Measurements from ENCODE around the gene TMEM63B. TPM values are rescaled to one million over a fixed set of nuclear protein-coding genes. Genes with fewer than 3 reads are reported as not detected.
"Not testable (repeated sequence)": the region's sequence is repeated elsewhere in the genome, so short reads cannot be mapped to it uniquely, and the experiment has no call there.

The TMEM63B gene
- polyA plus RNA-seq (2012; ENCODE audit: insufficient read depth, insufficient read length) = 20.2 TPM

GRCh38 chr6:44127186-44128019 is at the start of gene TMEM63B, which contains the start of gene MRPL14:
TSS of gene TMEM63B (plus strand) at chr6:44127554. CDS start at chr6:44134585, 7,031 bp downstream.
TSS of gene MRPL14 (minus strand) at chr6:44127452. CDS start at chr6:44116611, 10,841 bp downstream.
- DNase-seq (ENCODE audit: low read depth, low spot score) = peak; percentile 80

DNA sequence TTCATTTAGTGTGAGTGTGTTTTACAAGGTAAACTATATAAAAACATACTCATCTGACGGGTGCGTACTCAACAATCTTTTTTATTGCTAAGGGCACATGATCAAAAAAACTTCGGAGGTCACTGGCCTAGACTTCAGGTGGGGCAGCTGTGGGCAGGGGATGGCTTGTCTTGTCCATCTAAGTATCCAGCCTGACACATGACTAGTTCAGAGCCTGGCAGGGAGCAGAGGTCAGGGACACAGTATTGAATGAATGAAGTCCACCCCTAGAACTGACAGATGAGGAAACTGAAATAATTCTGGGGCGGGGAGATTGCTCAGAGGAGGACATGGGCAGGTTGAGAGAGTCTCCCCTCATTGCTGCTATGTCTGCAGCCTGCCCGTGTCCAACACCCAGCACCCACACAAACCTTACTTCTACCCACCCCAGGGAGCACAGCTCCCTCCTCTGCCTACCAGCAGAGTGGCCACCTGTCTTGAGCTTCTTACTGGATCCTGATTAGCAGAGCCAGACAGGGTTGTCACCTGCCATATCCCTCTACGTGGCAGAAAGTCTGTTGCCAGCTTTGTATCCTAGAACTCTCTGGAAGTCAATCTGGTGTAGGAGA is 49.0 kb upstream of the TMEM63B start:
- H3K4me3 ChIP-seq (ENCODE audit: low read length) = no peak overlapping the region
- no peak for DNase-seq (ENCODE audit: low read depth, low spot score)

More at GRCh38 chr6:44127186-44128019, at the start of gene TMEM63B, which contains the start of gene MRPL14:
- peak within 1 kb of the TSS; percentile 89 for H3K4me3 ChIP-seq (ENCODE audit: low read length)

DNA sequence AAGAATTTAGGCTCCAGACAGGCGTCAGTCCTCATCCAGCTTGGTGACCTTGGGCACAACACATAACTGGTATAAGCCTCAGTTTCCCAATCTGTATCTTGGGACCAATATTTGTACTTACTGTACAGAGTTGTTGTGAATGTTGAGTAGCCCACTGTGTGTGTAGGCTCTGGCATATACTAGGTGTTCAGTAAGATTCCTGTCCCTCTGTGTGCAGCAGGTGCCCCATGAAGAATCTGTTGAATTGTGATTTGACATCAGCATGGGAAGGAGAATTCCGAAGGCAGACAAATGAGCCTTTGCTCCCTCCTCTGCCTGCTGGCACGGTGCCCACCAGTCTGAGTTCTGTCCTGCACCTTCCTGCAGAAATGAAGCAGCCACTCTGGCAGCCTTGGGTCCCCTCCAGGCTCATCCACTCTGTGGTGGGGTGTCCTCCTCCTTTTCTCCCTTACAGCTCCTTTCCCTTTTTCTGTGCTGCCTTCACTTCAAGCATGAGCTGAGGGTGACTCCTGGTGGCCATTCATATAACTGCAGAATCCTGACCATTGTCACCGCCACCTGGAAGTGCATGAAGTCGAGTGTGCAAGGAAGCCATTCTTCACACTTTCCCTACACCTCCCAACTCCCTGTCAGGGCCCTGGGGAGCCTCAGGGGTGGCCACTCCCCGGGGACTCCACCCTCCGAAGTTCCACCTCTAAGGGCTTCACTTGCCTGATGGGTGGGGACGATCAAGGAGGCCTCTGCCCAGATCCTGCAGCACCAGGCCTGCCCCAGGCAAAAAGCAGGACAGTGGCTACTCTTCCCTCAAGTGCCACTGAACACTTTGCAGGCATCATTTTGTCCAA is 48.3 kb upstream of the TMEM63B start:
- no peak overlapping the region for H3K4me3 ChIP-seq (ENCODE audit: low read length)

DNA sequence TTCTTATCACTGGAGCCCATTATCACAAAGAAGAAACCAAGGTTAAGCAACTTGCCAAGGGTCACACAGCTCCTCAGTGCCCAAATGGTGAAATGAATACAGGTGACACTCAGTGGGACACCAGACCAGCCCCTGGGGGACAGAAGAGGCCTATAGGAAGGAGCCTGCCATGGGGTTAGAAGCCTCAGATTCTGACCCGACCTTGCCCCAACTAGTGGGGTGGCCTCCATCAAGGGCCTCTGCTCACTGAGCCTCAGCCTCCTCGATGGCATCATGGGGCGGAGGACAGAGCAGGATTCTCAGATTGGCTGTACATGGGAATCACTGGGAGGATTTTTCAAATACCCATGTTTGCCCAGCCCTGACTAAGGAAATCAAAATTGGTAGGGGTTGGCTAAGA is 47.7 kb upstream of the TMEM63B start:
- no peak for DNase-seq (ENCODE audit: low read depth, low spot score)
- H3K4me3 ChIP-seq (ENCODE audit: low read length) = no peak overlapping the region

More for the DNA sequence above, 48.3 kb upstream of the TMEM63B start:
- peak; percentile 71 for DNase-seq (ENCODE audit: low read depth, low spot score)

DNA sequence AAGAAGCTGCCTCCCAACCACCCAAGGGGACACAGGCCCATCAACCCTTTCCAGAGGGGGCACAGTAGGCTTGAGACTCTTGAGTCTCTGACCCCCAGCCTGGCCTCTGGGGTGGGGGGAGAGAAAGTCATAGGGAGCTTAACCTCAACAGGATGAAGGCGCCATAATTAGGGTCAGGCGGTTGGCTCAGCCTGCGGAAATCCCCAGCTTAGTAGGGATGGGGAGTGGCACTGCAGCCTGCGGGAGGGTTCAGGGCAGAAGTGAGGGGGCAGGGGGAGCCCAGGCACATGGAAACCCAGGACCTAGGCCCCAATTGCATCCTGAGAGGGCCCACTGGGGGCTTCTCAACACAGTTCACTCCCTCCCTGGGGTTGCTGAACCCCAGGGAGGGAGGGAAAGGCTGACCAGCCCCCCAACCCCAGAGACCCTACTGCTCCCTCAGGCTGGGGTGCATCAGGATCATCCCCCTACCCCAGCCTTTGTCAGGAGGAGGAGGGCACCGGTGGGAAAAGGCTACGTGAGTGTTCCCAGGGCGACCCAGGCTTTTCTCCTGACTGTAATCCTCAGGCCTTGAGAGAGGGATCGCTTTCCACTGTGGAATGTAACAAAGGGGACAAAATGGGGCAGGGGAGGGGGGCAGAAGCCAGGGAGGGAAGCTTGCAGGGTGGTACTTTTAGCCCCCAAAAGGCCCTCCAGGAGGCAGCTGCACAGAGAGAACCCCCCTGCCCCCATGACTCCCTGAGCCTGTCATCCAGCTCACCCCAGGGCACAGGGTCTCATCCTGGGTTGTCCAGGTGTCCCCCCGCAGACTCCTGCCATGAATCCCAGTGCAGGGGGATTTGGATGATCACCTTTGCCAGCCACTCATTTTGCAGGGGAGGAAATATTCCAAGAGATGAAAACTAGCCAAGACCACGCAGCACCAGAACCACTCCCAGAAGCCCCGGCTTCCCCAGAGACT is 46.5 kb upstream of the TMEM63B start:
- DNase-seq (ENCODE audit: low read depth, low spot score) = no peak
- no peak overlapping the region for H3K4me3 ChIP-seq (ENCODE audit: low read length)

DNA sequence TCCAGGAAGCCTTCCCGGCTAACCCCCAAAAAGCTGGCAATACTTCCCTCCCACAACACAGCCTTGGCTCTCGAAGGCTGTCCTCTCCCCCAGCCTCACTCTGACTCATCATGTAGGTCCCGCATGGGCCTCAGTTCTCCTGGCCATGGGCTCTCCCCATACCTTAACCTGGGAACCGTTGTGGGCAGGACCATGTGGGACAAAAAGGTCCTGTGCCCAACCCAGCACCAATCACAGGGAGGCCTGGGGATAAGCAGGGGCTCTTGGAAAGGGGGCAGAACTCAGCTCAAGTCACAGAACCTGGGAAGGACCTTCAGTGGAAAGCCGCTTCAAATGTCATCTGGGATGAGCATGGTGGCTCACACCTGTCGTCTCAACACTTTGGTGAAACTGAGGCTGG is 45.6 kb upstream of the TMEM63B start:
- no peak overlapping the region for H3K4me3 ChIP-seq (ENCODE audit: low read length)
- DNase-seq (ENCODE audit: low read depth, low spot score) = no peak

DNA sequence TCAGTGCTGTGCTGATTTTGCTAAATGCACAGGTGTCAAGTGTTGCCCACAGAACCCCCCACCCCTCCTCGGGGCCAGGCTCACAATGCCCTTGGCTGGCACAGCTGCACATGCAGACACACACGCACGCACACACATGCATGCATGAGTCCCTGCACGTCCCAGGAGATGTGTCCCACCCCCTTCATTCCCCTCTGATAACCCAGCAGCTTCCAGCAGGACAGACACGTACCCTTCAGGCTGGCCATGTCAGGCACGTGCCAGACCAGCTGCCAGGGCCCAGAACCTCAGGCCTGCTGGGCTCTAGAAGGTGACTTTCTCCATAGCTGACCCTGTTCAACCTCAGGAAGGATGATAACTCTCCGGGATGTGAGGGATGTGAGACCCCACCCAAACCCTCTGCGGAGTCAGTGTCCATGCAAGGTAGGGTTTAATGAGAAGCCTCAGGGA is 44.5 kb upstream of the TMEM63B start:
- no peak overlapping the region for H3K4me3 ChIP-seq (ENCODE audit: low read length)
- DNase-seq (ENCODE audit: low read depth, low spot score) = no peak

GRCh38 chr6:44084231-44085014 is 42.9 kb upstream of the TMEM63B start:
- H3K4me3 ChIP-seq (ENCODE audit: low read length) = no peak overlapping the region
- no peak for DNase-seq (ENCODE audit: low read depth, low spot score)

- no peak for DNase-seq (ENCODE audit: low read depth, low spot score)
- H3K4me3 ChIP-seq (ENCODE audit: low read length) = no peak overlapping the region
These were observed 42.1 kb upstream of the TMEM63B start for GRCh38 chr6:44085219-44085618.

DNA sequence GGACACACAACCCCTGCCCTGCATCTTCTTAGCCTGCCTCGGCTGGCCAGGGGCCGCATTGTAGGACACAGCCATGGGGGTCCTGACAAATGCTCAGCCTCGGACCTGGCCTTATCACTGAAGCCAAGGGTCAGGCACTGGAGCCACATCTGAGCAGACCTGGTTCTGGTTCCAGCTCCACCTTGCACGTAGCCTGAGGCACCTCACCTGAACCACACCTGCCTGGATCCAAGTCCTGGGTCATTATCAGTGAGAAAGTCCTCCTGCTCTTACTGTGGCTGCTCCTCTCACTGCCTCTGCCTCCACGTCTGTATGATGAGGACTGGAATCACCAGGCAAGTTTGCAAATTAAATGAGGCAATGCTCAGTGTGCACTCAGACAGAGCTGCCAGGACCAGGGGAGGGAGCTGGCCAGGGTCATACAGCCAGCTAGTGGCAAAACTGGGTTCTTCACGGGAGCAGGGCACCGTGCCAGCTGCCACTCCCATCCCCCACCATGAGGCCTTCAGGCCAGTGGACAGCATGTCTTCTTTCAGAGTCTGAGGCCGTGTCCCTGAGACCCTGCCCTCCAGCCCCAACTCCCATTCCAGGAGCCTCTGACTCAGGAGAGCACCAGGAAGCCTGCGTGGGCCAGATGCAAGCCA is 40.3 kb upstream of the TMEM63B start:
- H3K4me3 ChIP-seq (ENCODE audit: low read length) = no peak overlapping the region
- no peak for DNase-seq (ENCODE audit: low read depth, low spot score)

DNA sequence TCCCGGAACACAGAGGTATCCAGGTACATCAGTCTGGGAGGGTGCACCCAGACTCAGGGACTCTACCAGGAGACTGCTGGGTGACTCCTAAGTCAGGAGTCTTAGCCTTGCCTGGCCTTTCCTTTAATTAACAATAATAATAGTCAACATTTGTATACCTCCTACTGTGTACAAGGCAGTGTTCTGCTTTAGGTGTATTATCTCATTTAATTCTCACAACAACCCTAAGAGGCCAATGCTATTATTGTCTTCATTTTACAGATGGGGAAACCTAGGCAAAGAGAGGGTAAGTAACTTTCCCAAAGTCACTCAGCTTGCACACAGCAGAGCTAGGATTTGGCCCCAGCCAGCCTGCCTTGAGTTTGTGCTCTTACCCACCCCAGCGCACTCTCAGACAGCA is 39.7 kb upstream of the TMEM63B start:
- DNase-seq (ENCODE audit: low read depth, low spot score) = no peak
- no peak overlapping the region for H3K4me3 ChIP-seq (ENCODE audit: low read length)

GRCh38 chr6:44088827-44089590 is 38.3 kb upstream of the TMEM63B start:
- H3K4me3 ChIP-seq (ENCODE audit: low read length) = no peak overlapping the region
- DNase-seq (ENCODE audit: low read depth, low spot score) = no peak

DNA sequence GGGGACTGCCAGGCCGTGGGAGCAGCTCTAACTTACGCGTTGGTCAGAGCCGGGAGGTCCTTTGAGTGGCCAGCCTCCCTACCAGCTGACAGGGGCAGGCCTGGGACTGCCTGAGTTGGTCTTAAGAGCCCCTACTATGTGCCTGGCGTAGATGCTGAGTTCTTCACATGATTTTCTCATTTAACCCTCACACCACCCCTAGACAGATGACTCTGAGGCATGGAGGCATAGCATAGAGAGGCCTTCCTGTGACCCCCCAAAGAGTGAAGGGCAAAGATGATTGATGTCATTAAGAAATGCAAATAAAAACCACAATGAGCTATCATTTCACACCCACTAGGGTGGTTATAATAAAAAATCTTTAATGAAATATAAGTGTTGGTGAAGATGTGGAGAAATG is 36.9 kb upstream of the TMEM63B start:
- DNase-seq (ENCODE audit: low read depth, low spot score) = no peak
- H3K4me3 ChIP-seq (ENCODE audit: low read length) = no peak overlapping the region

GRCh38 chr6:44091356-44091755 is 36.0 kb upstream of the TMEM63B start:
- DNase-seq (ENCODE audit: low read depth, low spot score); H3K4me3 ChIP-seq (ENCODE audit: low read length): not testable (repeated sequence)

DNA sequence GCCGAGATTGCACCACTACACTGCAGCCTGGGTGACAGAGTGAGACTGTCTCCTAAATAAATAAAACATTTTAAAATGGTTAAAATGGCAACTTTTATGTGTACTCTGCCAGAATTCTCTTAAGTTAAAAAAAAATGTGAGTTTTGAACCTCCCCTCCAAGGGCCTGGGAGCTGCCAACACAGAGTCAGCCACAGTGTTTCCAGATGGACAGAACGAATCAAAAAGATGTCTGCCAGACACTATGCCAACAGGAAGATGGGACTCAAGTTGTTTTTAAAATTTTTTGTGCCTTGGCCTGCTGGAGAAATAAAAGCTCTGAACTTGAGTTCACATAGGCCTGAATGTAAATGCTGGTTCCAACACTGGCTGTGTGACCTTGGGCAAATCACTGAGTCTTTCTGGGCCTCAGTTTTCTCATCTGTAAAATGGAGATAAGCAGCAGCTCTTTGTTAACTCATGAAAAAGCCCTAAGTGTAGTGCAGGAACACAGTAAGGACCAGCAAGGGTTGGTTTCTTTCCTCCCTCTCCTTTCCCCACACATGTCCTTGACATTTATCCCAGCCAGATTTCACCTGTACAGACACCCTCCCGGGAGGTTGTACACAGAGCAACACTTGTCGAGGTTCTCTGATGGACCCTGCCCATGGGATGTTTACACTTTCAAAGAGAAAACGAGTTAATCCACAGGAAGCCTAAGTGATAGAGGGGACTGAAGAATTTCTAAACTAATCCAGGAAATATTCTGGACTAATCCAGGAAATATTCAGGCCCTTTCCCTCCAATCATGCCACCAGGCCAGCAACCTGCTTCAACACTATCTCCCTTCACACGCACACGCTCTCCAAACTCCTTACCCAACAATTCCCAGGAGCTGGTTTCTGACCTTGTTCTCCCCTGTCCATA is 35.1 kb upstream of the TMEM63B start:
- H3K4me3 ChIP-seq (ENCODE audit: low read length) = no peak overlapping the region
- no peak for DNase-seq (ENCODE audit: low read depth, low spot score)

GRCh38 chr6:44093066-44093465 is 34.3 kb upstream of the TMEM63B start:
- DNase-seq (ENCODE audit: low read depth, low spot score) = no peak
- H3K4me3 ChIP-seq (ENCODE audit: low read length) = no peak overlapping the region
